ENCODE measurements around the gene NUP37.

DNA sequence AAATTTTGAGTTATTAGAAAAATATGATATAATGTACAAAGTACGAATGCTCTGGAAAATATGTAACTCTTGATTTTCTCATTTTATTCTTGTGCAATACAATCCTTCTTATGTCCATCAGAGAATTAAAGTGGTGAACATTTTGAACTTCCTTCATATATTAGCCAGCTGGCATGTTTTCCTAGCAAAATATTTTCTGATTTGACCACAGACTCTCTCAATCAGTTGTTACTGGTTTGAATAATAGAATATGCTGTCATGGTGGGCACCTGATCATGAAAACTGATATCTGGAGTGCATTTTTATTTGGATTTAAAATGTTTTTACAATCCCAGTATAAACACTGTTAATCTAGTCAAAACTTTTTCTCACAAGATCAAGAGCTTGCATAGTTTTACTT is 24.3 kb upstream of the NUP37 start:
- TF ChIP-seq POLR2A (IDR thresholded peaks at IDR 0.05; ENCODE audit: low read length) (no peak), GATA1 (IDR thresholded peaks at IDR 0.05; ENCODE audit: low read depth, low read length) (no peak)

All from erythroblast (primary cell).